AG04450 (cell line): Measurements from ENCODE around the gene TOMM20L. TPM values are rescaled to one million over a fixed set of nuclear protein-coding genes. Genes with fewer than 3 reads are reported as not detected.
"Not testable (repeated sequence)": the region's sequence is repeated elsewhere in the genome, so short reads cannot be mapped to it uniquely, and the experiment has no call there.

Experiments
- CTCF ChIA-PET: fragments of 300-600, 350-600 bp; formaldehyde crosslinking; extraction: SDS; loops from one replicate; lab custom pipeline; 2022; ENCODE audit warnings: antibody characterized with exemption, inconsistent platforms; lab: Charles Lee
- POLR2A ChIA-PET: fragments of 350-600 bp; formaldehyde crosslinking; extraction: SDS; loops from one replicate; lab custom pipeline; 2021; ENCODE audit warnings: antibody characterized with exemption, inconsistent platforms; lab: Yijun Ruan, JAX
- DNase-seq: peaks from one replicate; pipeline ENCODE4 v3.0.0-alpha.2; 2011; ENCODE audit warnings: low read depth, low spot score
- H3K27ac ChIP-seq: one replicate; pipeline ENCODE4 v1.5.1; 2012; ENCODE audit warnings: low read depth, low read length, control low read depth
- H3K27me3 ChIP-seq: one replicate; pipeline ENCODE4 v1.6.0; 2012; ENCODE audit warnings: low read length; ENCODE audit not compliant: control insufficient read depth, insufficient read depth
- H3K4me3 ChIP-seq: 2 replicates; pipeline ENCODE4 v1.5.1; 2011; ENCODE audit warnings: mild to moderate bottlenecking, low read depth, low read length, control low read depth
- H3K9me3 ChIP-seq: 2 replicates; pipeline ENCODE4 v1.5.1; 2012; ENCODE audit warnings: low read length; ENCODE audit not compliant: control insufficient read depth, insufficient read depth
- polyA plus RNA-seq: library from polyadenylated mRNA; depleted of rRNA; stranded (reverse); fragments of >200 nt; gene quantifications from 2 replicates; pipeline ENCODE4 v1.2.3, GENCODE V29; 2011
- TF ChIP-seq, protein P1 (sequence below): IDR thresholded peaks from 2 replicates; pipeline ENCODE4 v1.5.1; 2011; ENCODE audit warnings: low read depth, low read length, control low read depth, inconsistent platforms

TOMM20L gene
- polyA plus RNA-seq, 1 experiment = not detected

DNA sequence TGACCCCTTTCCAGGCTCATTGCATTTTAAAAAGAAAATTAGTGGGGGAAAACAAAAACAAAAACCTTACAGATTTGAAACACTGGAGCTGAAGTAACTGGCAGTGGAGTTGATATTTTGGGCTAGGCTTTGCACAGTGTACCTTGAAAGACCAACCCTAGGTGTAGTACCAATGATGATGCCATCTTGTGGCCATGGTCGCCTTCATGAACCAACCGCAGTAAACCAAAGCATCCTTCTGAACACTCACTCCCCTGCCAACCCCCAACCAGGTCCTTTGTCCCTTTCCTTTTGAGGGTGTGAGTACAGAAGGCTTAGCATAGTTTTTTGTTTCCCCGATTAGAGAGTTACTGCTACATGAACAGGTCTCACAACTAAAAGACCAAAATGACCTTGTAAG, 5.9 kb downstream of the TOMM20L start:
- ChIA-PET CTCF (no interaction called here), POLR2A (no interaction called here)
- H3K4me3 ChIP-seq = no peak overlapping the region
- TF ChIP-seq, protein P1, sequence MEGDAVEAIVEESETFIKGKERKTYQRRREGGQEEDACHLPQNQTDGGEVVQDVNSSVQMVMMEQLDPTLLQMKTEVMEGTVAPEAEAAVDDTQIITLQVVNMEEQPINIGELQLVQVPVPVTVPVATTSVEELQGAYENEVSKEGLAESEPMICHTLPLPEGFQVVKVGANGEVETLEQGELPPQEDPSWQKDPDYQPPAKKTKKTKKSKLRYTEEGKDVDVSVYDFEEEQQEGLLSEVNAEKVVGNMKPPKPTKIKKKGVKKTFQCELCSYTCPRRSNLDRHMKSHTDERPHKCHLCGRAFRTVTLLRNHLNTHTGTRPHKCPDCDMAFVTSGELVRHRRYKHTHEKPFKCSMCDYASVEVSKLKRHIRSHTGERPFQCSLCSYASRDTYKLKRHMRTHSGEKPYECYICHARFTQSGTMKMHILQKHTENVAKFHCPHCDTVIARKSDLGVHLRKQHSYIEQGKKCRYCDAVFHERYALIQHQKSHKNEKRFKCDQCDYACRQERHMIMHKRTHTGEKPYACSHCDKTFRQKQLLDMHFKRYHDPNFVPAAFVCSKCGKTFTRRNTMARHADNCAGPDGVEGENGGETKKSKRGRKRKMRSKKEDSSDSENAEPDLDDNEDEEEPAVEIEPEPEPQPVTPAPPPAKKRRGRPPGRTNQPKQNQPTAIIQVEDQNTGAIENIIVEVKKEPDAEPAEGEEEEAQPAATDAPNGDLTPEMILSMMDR = no peak
- no peak for DNase-seq
- no peaks in the 10 kb centered on the region for H3K27me3 ChIP-seq
- H3K9me3 ChIP-seq = no peaks in the 10 kb centered on the region
- H3K27ac ChIP-seq = no peak overlapping the region

DNA sequence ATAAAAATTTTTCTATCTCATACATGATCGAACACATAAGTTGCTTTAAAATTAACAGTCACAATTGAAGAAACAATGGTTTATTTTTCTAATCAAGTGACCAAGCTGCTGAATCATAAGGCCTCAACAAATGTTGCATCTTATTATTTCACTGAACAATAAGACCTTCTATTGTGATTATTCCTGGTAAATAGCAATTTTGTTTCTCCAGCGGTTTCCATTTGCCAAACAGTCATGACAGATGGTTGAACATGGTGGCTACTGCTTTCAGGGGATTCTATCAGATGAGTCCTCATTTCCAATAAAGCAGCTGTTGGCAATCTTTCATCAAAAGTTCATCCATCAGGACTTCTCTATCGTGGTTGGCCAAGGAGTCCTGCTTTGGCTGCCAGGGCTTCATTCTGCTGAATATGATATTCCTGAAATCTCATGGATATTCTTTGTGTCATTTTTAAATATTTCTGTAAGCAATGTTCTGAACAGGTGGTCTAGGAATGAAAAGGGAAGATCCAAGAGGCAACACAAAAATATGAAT, 13.0 kb downstream of the TOMM20L start:
- DNase-seq = no peak
- POLR2A ChIA-PET = no interaction called here
- CTCF ChIA-PET = no interaction called here
- Histone ChIP-seq H3K27ac (no peak overlapping the region), H3K4me3 (no peak overlapping the region), H3K27me3 (no peaks in the 10 kb centered on the region), H3K9me3 (no peaks in the 10 kb centered on the region)
- TF ChIP-seq, protein P1 = no peak

DNA sequence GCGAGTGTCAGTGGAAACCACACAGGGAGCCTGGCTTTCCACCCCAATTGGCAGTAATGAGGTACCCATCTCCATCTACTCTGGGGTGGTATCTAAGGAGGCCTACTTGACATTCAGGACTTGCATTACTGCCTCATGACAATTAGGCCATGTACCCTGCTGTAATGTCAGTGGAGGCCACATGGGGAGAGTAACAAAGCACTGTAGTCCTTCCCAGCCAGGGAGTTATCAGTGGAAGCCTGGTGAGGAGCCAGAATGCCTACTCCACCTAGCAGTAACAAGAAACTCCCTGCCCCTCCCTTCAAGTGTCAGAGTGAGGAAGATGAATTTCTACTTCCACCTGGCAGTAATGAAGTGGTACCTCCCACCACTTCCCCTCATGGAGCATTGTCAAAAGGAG, 19.1 kb downstream of the TOMM20L start:
- ChIA-PET POLR2A (no interaction called here), CTCF (no interaction called here)
- Histone ChIP-seq H3K4me3 (no peak overlapping the region), H3K9me3 (no peaks in the 10 kb centered on the region), H3K27me3 (no peaks in the 10 kb centered on the region), H3K27ac (no peak overlapping the region)
- TF ChIP-seq, protein P1 = no peak
- no peak for DNase-seq

DNA sequence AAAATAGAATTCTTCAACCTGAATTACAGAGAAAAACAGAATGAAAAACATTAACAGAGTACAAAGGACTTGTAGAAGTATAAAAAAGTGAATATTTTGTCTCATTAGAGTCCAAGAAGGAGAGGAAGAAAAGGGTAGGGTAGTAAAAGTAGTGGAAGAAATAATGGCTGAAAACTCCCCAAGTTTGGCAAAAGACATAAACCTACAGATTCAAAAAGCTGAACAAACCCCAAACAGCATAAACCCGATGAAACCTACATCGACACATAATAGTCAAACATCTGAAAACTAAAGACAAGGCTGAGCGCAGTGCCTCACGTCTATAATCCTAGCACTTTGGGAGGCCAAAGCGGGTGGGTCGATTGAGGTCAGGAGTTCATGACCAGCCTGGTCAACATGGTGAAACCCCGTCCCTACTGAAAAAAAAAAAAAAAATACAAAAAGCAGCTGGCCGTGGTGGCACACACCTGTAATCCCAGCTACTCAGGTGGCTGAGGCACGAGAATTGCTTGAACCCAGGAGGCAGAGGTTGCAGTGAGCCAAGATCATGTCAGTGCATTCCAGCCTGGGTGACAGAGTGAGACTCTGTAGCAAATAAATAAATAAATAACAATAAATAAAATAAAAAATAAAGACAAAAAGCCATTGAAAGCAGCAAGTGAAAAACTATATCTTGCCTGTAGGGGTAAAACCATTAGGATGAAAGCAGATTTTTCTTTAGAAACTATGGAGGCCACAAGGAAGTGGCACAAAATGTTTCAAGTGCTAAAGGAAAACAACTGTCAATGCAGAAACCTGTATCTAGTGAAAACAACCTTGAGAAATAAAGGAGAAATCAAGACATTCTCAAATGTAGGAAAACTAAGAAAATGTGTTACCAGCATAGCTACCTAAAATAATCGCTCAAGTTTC, 20.2 kb downstream of the TOMM20L start:
- POLR2A ChIA-PET = no interaction called here
- TF ChIP-seq, protein P1 = no peak
- CTCF ChIA-PET = interaction anchor here (1.5 kb wide), 1 partner anchor 11 kb away, joined by 4 read pairs; the partner anchor contains the start of gene TIMM9

DNA sequence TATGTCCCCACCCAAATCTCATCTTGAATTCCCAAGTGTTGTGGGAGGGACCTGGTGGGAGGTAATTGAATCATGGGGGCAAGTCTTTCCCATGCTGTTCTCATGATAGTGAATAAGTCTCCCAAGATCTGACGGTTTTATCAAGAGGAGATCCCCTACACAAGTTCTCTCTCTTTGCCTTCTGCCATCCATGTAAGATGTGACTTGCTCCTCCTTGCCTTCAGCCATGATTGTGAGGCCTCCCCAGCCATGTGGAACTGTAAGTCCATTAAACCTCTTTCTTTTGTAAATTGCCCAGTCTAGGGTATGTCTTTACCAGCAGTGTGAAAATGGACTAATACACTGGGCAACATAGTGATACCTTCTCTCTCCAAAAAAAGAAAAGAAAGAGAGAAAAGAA, 21.2 kb downstream of the TOMM20L start:
- POLR2A ChIA-PET = not testable (repeated sequence)
- CTCF ChIA-PET = interaction anchor here (1.5 kb wide), 1 partner anchor 10 kb away, joined by 4 read pairs; the partner anchor contains the start of gene TIMM9

More for the DNA sequence above, 20.2 kb downstream of the TOMM20L start:
- Histone ChIP-seq H3K27ac (no peak overlapping the region), H3K9me3 (no peaks in the 10 kb centered on the region), H3K4me3 (no peak overlapping the region), H3K27me3 (no peaks in the 10 kb centered on the region)
- no peak for DNase-seq

More for the DNA sequence above, 21.2 kb downstream of the TOMM20L start:
- not testable (repeated sequence) for H3K9me3 ChIP-seq, DNase-seq, H3K4me3 ChIP-seq, H3K27me3 ChIP-seq, H3K27ac ChIP-seq
